ENCODE results near the gene ITGA11.
A peak's percentile ranks its signal among the peaks of the same experiment; 100 is the strongest.

The ITGA11 gene

DNA sequence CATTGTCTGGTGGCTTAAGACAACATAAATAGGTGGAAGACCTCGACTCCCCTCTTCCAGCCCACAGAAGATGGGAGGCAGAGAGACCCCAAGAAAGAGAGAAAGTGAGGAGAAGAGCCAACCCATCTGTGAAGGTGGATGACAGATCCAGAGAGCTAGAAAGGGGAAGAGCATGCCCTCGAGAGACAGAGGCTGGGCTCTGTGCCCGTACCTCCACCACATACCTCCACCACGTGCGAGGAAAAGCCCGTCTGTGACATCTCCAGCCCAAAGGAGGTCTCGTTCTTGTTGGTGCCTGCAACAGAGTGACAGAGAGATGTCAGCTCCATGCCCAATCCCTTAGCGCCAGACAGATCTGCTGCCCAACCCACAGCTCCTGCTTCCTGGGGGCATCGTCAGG is 83.4 kb downstream of the ITGA11 start:
- no peak for DNase-seq

DNA sequence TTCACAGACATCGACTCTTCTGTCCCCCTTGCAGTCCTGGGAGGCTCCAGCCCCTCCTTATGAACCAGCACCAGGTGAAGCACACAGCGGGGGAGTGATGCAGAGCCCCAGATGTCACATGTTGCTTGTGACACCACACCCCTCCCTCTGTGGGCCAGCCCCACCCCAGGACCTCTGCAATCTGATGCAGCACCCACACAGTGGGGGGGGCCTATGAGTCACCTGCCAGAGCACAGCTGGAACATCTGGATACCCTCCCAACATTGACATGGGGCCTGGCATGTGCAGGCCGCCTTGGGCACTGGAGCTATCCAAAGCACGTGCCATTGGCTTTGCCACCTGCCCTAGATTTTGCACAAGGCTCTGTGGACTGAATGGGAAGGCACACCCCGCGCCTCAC is 83.9 kb downstream of the ITGA11 start:
- no peak for DNase-seq

GRCh38 chr15:68347392-68347791 is 84.6 kb downstream of the ITGA11 start:
- DNase-seq = no peak

DNA sequence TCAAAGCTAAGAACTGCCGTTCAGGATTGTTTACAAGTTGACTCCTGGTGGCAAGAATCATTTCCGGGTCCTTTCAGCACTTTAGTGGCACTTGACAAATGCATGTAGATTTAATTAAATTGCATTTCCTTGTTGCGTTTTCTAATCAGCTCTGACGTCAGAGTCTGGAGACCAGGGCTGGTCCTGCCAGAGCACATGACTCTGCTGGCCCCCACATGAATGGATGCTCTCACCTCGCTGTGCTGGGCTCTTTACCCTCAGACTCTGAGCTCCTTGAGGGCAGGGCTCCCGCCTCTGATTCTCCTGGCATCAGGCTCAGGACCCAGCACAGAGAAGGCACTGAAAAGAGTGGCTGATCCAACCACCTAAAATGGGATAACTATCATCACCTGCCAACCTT is 85.0 kb downstream of the ITGA11 start:
- DNase-seq = no peak

- no peak for DNase-seq
These were observed 86.5 kb downstream of the ITGA11 start for GRCh38 chr15:68345481-68345880.

DNA sequence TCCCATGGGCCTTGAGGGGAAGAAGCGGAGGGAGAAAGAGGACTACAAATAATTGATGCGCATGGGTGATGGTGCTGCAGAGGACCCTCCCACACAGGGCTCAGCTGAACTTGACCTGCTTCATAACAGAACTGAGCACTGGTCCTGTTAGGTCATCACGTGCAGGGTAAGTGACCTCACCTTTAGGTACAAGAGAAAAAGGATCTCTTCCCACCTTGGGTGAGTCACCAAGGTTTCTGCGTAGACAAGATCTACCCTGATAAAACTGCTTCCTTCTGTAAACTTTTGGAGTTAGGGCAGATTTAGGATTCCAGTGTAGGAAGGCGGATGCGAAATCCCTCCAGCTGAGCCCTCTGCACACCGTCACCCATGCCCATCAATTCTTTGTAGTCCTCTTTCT is 87.4 kb downstream of the ITGA11 start:
- DNase-seq = no peak

DNA sequence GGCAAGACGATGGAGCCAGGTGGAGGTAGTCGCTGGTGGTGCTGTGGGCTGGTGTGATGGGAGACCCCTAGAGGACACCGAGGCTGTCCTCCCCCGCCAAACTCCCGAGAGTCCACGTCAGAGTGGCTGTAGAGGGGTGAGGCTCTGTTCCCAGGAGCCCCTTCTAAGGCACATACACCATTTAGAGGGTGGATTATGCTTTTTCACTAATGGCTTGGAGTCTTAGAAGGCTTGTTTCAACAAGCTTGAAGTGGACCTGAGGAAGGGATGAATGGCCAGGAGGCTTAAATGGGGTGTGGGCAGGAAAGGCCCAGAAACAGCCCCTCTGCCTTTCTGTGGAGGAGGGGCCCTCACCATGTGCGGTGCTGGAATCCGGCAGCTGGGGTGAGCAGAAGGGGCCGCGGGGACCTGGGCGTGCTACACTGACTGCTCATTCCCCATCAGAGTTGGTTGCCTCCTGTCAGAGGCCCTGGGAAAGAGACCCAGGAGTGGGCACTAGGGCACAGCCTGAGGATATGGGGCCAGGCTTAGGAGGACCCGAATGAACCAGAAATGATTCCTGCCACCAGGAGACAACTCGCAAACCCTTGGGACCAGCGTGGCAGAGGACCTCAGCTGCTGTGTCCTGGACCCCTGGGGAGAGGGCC is 88.3 kb downstream of the ITGA11 start:
- DNase-seq = no peak

- no peak for DNase-seq
These were observed 89.9 kb downstream of the ITGA11 start for GRCh38 chr15:68341760-68342725.

GRCh38 chr15:68340726-68341671 is 91.0 kb downstream of the ITGA11 start:
- no peak for DNase-seq

- no peak for DNase-seq
These were observed 92.5 kb downstream of the ITGA11 start for GRCh38 chr15:68339481-68339880.

DNA sequence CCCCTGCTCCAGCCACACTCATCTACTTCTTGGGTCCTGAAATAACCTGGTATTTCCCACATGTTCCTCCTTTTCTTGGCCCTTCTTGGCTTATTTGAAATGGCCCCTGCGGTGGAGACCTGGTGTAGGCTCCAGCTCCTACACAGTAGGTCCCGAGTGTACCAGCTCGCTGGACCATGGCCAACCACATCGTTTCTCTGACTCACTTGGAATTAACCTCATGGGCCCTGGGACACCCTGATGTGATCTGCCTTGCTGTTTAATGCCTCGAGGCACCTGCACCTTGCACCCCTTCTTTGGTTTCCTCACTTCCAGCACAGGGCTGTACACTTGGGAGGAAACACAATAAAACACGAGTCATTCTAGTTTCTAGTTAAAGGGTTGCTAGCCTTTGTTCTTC is 94.1 kb downstream of the ITGA11 start:
- DNase-seq = no peak

DNA sequence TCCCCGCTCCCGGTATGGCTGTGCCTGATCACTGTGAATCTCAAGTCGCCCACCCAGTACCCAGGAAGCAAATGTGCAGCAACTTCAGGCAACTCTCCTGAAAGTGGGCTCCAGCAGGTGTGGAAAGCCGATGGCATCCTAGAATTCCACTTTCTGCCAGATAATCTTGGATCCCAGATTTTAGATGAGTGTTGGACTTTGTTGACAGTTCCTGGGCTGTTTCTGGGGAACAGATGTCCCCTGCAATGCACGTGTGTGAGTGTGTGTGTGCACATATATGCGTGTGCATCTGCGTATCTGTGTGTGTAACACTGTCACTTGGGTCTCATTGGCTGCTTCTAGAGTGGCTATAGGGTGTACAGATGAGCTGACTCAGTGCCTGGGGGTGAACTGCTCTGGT is 95.4 kb downstream of the ITGA11 start:
- DNase-seq = no peak

GRCh38 chr15:68335655-68336054 is 96.3 kb downstream of the ITGA11 start:
- no peak for DNase-seq

GRCh38 chr15:68335251-68335650 is 96.7 kb downstream of the ITGA11 start:
- DNase-seq = peak; percentile 80 to 94

- DNase-seq = no peak
These were observed 97.3 kb downstream of the ITGA11 start for GRCh38 chr15:68334661-68335124.

DNA sequence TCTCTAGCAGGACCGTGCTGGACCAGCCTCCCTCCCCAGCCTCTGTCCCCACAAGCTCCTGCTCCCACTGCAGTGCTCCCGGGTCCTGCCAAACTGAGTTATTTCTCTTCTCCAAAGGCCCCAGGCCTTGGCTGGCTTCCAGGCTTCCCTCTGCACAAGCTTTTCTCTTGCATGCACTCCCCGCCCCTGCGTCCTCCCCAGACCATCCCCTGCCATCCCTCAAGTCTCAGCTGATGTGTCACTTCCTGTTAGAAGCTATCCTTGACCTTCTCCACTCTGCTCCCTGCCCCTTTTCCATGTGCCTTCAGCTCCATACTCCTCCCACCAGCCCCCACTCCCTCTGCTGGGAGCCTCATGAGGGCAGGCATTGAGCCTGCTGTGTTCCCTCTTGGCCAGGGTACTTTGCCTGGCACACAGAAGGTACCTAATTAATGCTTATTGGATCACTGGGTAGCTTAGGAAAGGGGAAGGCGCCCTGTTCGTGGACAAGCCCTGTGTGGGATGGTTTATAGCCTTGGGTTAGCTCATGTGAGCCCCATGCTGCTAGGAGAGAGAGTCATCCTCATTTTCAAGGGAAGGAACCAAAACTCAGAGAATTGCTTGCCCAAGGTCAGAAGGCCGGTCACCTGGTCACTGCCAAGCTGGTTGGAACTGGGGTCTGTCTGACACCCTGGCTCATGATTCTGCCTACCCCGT is 98.0 kb downstream of the ITGA11 start:
- DNase-seq = no peak

DNA sequence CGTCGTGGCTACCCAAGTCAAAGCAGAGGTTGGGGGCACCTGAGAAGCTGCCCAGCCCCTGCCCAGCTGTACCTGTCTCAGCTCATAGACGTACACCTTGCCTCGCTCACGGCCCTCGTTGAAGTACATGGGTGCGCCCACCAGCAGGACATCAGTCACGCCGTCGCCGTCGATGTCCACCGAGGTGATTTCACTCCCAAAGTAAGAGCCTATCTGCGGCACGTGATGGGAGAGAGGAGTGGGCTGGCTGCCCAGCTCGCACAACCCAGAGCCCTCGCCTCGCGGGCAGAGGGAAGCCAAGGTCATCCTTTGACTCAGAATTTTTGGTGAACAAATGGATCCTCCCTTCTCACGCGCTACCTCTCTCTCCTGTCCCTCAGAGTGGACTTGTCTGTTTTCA is 99.7 kb downstream of the ITGA11 start:
- no peak for DNase-seq

GRCh38 chr15:68330901-68331300 is 101.1 kb downstream of the ITGA11 start:
- DNase-seq = no peak

DNA sequence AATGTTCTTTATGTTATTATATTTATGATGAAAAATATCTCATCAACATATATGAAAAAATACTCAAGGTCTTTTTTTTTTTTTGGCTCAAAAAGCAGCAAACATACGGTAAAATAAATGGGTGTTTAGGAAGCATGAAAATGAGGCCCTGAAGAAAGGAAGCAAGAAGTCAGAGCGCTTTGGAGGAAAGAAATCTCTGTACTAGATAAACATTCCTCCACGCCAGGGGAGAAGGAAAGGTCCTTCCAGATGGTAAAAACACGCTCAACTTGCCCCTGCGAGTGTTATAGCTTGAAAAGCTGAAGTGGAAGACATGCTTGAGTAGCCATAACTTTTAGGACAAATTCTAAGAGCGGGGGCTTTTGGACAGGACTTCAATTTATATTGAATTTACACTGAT is 101.5 kb downstream of the ITGA11 start:
- DNase-seq = no peak

DNA sequence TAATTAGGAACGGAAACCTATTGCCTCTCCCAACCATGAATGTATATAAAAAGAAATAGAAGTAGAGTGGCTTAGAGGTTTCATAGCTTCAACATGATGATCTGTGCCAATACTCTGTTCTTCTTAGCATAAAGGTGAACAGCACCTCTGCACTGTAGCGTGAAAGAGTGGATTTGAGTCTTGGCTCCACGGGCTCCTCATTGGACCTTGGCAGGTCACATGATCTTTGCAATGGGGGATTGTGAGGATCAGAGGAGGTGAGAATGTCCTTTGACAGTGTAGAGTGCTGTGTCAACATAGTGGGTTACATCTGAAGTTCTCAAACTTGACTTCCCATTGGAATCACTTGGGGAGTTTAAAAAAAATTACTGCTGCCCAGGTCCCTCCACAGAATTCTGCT is 103.0 kb downstream of the ITGA11 start:
- DNase-seq = no peak

DNA sequence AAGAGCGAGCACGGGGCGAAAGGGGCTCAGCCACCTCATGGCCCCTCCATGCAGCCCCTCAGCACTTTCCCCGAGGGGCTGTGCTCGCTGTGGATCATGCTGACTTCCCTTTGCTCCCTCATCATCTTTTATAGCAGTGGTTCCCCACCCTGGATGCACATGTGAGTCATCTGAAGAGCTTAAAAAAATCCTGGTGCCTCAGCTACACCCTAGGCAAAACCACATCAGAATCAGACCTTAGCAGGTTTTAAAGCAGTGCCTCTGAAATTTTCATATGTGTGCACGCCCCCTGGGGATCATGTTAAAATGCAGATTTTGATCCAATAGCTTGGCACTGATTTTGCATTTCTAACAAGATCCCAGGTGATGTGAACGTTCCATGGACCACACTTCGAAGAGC is 103.5 kb downstream of the ITGA11 start:
- no peak for DNase-seq

- DNase-seq = no peak
These were observed 105.1 kb downstream of the ITGA11 start for GRCh38 chr15:68326711-68327354.

Data from NCI-H2081 (cell line).